H9 (cell line): Measurements from ENCODE around the gene DCLRE1B. TPM values are rescaled to one million over a fixed set of nuclear protein-coding genes. Genes with fewer than 3 reads are reported as not detected.

Experiments used
- DNase-seq: peaks from one replicate; pipeline ENCODE4 v3.0.0-alpha.2; 2017
- H2AFZ ChIP-seq: one replicate; pipeline ENCODE4 v1.6.1; 2013; ENCODE audit warnings: mild to moderate bottlenecking, low read length, control low read depth, moderate library complexity
- H2AK5ac ChIP-seq: 2 replicates; pipeline ENCODE4 v1.6.1; 2013; ENCODE audit warnings: low read length, control low read depth, mixed read lengths; ENCODE audit not compliant: insufficient read length
- H2BK120ac ChIP-seq: one replicate; pipeline ENCODE4 v1.6.1; 2013; ENCODE audit warnings: low read depth, mild to moderate bottlenecking, low read length, control low read depth, inconsistent platforms; ENCODE audit not compliant: poor library complexity, severe bottlenecking
- H2BK12ac ChIP-seq: 2 replicates; pipeline ENCODE4 v1.6.1; 2013; ENCODE audit warnings: low read length, control low read depth, mixed read lengths, low read depth; ENCODE audit not compliant: insufficient read length
- H2BK15ac ChIP-seq: 2 replicates; pipeline ENCODE4 v1.6.1; 2013; ENCODE audit warnings: low read depth, low read length, control low read depth
- H2BK20ac ChIP-seq: one replicate; pipeline ENCODE4 v1.6.1; 2013; ENCODE audit warnings: low read depth, mild to moderate bottlenecking, low read length, control low read depth, inconsistent platforms; ENCODE audit not compliant: poor library complexity, severe bottlenecking
- H2BK5ac ChIP-seq: 2 replicates; pipeline ENCODE4 v1.6.1; 2013; ENCODE audit warnings: low read length, control low read depth, mixed read lengths; ENCODE audit not compliant: insufficient read length
- H3K14ac ChIP-seq: 2 replicates; pipeline ENCODE4 v1.6.1; 2013; ENCODE audit warnings: low read length, control low read depth; ENCODE audit not compliant: insufficient read depth
- H3K18ac ChIP-seq: 2 replicates; pipeline ENCODE4 v1.6.1; 2013; ENCODE audit warnings: low read depth, mild to moderate bottlenecking, mixed read lengths, low read length, control low read depth; ENCODE audit not compliant: insufficient read length
- H3K23ac ChIP-seq: 2 replicates; pipeline ENCODE4 v1.6.1; 2013; ENCODE audit warnings: low read length, control low read depth, mixed read lengths, low read depth; ENCODE audit not compliant: insufficient read length
- H3K23me2 ChIP-seq: 2 replicates; pipeline ENCODE4 v1.6.1; 2013; ENCODE audit warnings: low read depth, mild to moderate bottlenecking, mixed read lengths, low read length, control low read depth; ENCODE audit not compliant: insufficient read length, poor library complexity, severe bottlenecking
- H3K27ac ChIP-seq: 2 replicates; pipeline ENCODE4 v1.5.1; 2013; ENCODE audit warnings: low read length, control low read depth, mixed read lengths, low read depth; ENCODE audit not compliant: insufficient read length
- H3K27me3 ChIP-seq: 2 replicates; pipeline ENCODE4 v1.6.1; 2013; ENCODE audit warnings: low read length, control low read depth, inconsistent platforms; ENCODE audit not compliant: insufficient read depth
- H3K4ac ChIP-seq: 2 replicates; pipeline ENCODE4 v1.6.1; 2013; ENCODE audit warnings: low read depth, mild to moderate bottlenecking, control low read depth, inconsistent platforms, low read length, moderate library complexity
- H3K4me1 ChIP-seq: 2 replicates; pipeline ENCODE4 v1.6.1; 2013; ENCODE audit warnings: low read length, control low read depth, inconsistent platforms; ENCODE audit not compliant: insufficient read depth
- H3K4me2 ChIP-seq: 2 replicates; pipeline ENCODE4 v1.6.1; 2013; ENCODE audit warnings: low read length, control low read depth, mixed read lengths; ENCODE audit not compliant: insufficient read length, insufficient read depth
- H3K56ac ChIP-seq: 2 replicates; pipeline ENCODE4 v1.6.1; 2013; ENCODE audit warnings: low read depth, mild to moderate bottlenecking, mixed read lengths, low read length, control low read depth; ENCODE audit not compliant: insufficient read length
- H3K79me1 ChIP-seq: 2 replicates; pipeline ENCODE4 v1.6.1; 2013; ENCODE audit warnings: low read depth, mild to moderate bottlenecking, moderate library complexity, low read length, control low read depth, inconsistent platforms; ENCODE audit not compliant: insufficient read depth, poor library complexity, severe bottlenecking
- H3K79me2 ChIP-seq: 2 replicates; pipeline ENCODE4 v1.6.1; 2013; ENCODE audit warnings: low read length, control low read depth, inconsistent platforms; ENCODE audit not compliant: insufficient read depth
- H3K9ac ChIP-seq: 2 replicates; pipeline ENCODE4 v1.6.1; 2013; ENCODE audit warnings: low read length, control low read depth, mixed read lengths; ENCODE audit not compliant: insufficient read length; ENCODE audit errors: extremely low read depth
- H3K9me3 ChIP-seq: one replicate; pipeline ENCODE4 v1.6.1; 2013; ENCODE audit warnings: low read depth, low read length, inconsistent platforms; ENCODE audit not compliant: control insufficient read depth
- H3T11ph ChIP-seq: one replicate; pipeline ENCODE4 v1.6.1; 2013; ENCODE audit warnings: mild to moderate bottlenecking, low read length, control low read depth, inconsistent platforms
- H4K20me1 ChIP-seq: one replicate; pipeline ENCODE4 v1.6.1; 2013; ENCODE audit not compliant: control insufficient read depth, insufficient read length, insufficient read depth
- H4K5ac ChIP-seq: 2 replicates; pipeline ENCODE4 v1.6.1; 2013; ENCODE audit warnings: low read depth, mild to moderate bottlenecking, mixed read lengths, low read length, control low read depth; ENCODE audit not compliant: insufficient read length
- H4K8ac ChIP-seq: replicated peaks from 2 replicates; pipeline ENCODE4 v1.6.1; 2013; ENCODE audit warnings: low read length, control low read depth, mixed read lengths, low read depth; ENCODE audit not compliant: insufficient read length
- H4K91ac ChIP-seq: 2 replicates; pipeline ENCODE4 v1.6.1; 2013; ENCODE audit warnings: low read depth, mild to moderate bottlenecking, moderate library complexity, mixed read lengths, low read length, control low read depth; ENCODE audit not compliant: insufficient read length
- H3K27ac Mint-ChIP-seq, 3 experiments: 2 replicates in 2 of 3; 3 replicates in 1 of 3; pipeline ENCODE4 v1.8.0; 2020 to 2021; ENCODE audit warnings: mixed read lengths in 3 of 3, mild to moderate bottlenecking in 1 of 3, moderate library complexity in 1 of 3
- H3K27me3 Mint-ChIP-seq: 2 replicates; pipeline ENCODE4 v1.8.0; 2021; ENCODE audit warnings: low read depth, mild to moderate bottlenecking, moderate library complexity, mixed read lengths
- H3K36me3 Mint-ChIP-seq, 3 experiments: 2 replicates in 2 of 3; 3 replicates in 1 of 3; pipeline ENCODE4 v1.8.0; 2020 to 2021; ENCODE audit warnings: low read depth in 3 of 3, mixed read lengths in 3 of 3; ENCODE audit not compliant: insufficient read depth in 1 of 3
- H3K4me1 Mint-ChIP-seq, 2 experiments: 2 replicates each; pipeline ENCODE4 v1.8.0; 2020; ENCODE audit warnings: mixed read lengths in 2 of 2
- H3K4me3 Mint-ChIP-seq, 2 experiments: 2 replicates in 1 of 2; 3 replicates in 1 of 2; pipeline ENCODE4 v1.8.0; 2020 to 2021; ENCODE audit warnings: mild to moderate bottlenecking in 2 of 2, mixed read lengths in 2 of 2, moderate library complexity in 1 of 2
- H3K9me3 Mint-ChIP-seq, 2 experiments: 2 replicates in 1 of 2; 3 replicates in 1 of 2; pipeline ENCODE4 v1.8.0; 2020; ENCODE audit warnings: mild to moderate bottlenecking in 2 of 2, mixed read lengths in 2 of 2, moderate library complexity in 1 of 2
- CTCF ChIP-seq: fragments of 200-600 bp; sonication (generic); conservative IDR thresholded peaks from 3 replicates; pipeline ENCODE4 v1.8.0; 2021; ENCODE audit warnings: antibody characterized with exemption, mild to moderate bottlenecking
- WGBS: extraction: QIAGEN DNeasy Blood & Tissue Kit; methylation state at CpG from one replicate; pipeline ENCODE4 v1.1.7; 2013; ENCODE audit warnings: missing lambda C conversion rate, low lambda C conversion rate, mixed read lengths; ENCODE audit not compliant: insufficient read length; ENCODE audit errors: extremely low coverage; 5-methylcytosine and 5-hydroxymethylcytosine counted together
- total RNA-seq: library from RNA; stranded (reverse); gene quantifications from 2 replicates; pipeline ENCODE4 v1.2.1, GENCODE V29; 2021

Gene DCLRE1B
- total RNA-seq, 1 experiment from 2014 or later, result 13.4 TPM

- Histone ChIP-seq H3K9me3 (no peaks in the 10 kb centered on the region), H4K91ac (no peak overlapping the region), H2BK120ac (no peak overlapping the region), H3K56ac (no peak overlapping the region), H3K79me2 (no peaks in the 10 kb centered on the region; the same call in 1 of the 2 replicates), H3T11ph (no peak overlapping the region), H3K18ac (no peak overlapping the region), H3K14ac (no peak overlapping the region), H3K27ac (no peak overlapping the region), H3K79me1 (peaks cover 9% of the 10 kb centered on the region), H3K27me3 (no peaks in the 10 kb centered on the region), H2AK5ac (no peak overlapping the region), H2AFZ (no peak overlapping the region), H2BK5ac (no peak overlapping the region), H3K23ac (no peak overlapping the region), H3K4me1 (peaks cover 3% of the 10 kb centered on the region; the same call in 1 of the 2 replicates), H3K4ac (no peak overlapping the region), H2BK15ac (no peak overlapping the region), H4K20me1 (no peaks in the 10 kb centered on the region), H2BK20ac (no peak overlapping the region), H2BK12ac (no peak overlapping the region), H4K5ac (no peak overlapping the region), H3K9ac (no peak overlapping the region), H3K4me2 (no peak overlapping the region), H4K8ac (no peak overlapping the region), H3K23me2 (no peaks in the 10 kb centered on the region)
- Mint-ChIP-seq H3K27me3 (no peaks in the 10 kb centered on the region), H3K4me3 (no peak overlapping the region), H3K27ac (no peak overlapping the region), H3K4me1 (peaks cover 20 to 24% of the 10 kb centered on the region in 2 experiments), H3K36me3 (peaks cover 14 to 32% (median 20%) of the 10 kb centered on the region in 3 experiments; a peak in 6 of 7 replicates), H3K9me3 (no peaks in the 10 kb centered on the region)
- no peak for TF ChIP-seq CTCF
- no peak for DNase-seq
- WGBS, result no CpG with 5 or more reads among the region's 1 CpG
These were observed 40.2 kb downstream of the DCLRE1B start for GRCh38 chr1:113945329-113945728.
